PFSK-1 (cell line): ENCODE results near the gene GLI1.

Experiments used
- FOXP2 ChIP-seq: optimal IDR thresholded peaks from 2 replicates; pipeline ENCODE3; 2011; ENCODE audit warnings: borderline replicate concordance, control low read depth, inconsistent platforms; ENCODE audit not compliant: insufficient read depth; ENCODE audit errors: extremely low read length, extremely low read depth
- POLR2AphosphoS5 ChIP-seq: IDR thresholded peaks from 2 replicates; pipeline ENCODE4 v1.6.1; 2012; ENCODE audit warnings: low read depth, mild to moderate bottlenecking, control low read depth, low read length, moderate library complexity
- REST ChIP-seq, 2 experiments: IDR thresholded peaks; 2 replicates each; pipeline versions ENCODE4 v1.6.1 to v1.8.0; 2011 to 2012; ENCODE audit warnings: low read depth in 2 of 2, low read length in 2 of 2, control low read depth in 1 of 2, inconsistent platforms in 1 of 2, mild to moderate bottlenecking in 1 of 2, moderate library complexity in 1 of 2; ENCODE audit not compliant: insufficient read depth in 1 of 2
- SIN3A ChIP-seq: IDR thresholded peaks from 2 replicates; pipeline ENCODE4 v1.6.1; 2012; ENCODE audit warnings: mild to moderate bottlenecking, low read length, moderate library complexity, borderline replicate concordance; ENCODE audit not compliant: insufficient read depth
- TAF1 ChIP-seq: IDR thresholded peaks from 2 replicates; pipeline ENCODE4 v1.6.1; 2012; ENCODE audit warnings: low read length, control low read depth, borderline replicate concordance; ENCODE audit not compliant: insufficient read depth

The GLI1 gene

GRCh38 chr12:57473886-57474285, 14.3 kb downstream of the GLI1 start:
- TF ChIP-seq POLR2AphosphoS5 (no peak), FOXP2 (no peak), SIN3A (no peak), TAF1 (no peak), REST (IDR thresholded peaks at IDR 0.05; ENCODE audit: insufficient read depth in 1 of 2, low read depth in 2 of 2, low read length in 2 of 2) (no peak)

- TF ChIP-seq REST (IDR thresholded peaks at IDR 0.05; ENCODE audit: insufficient read depth in 1 of 2, low read depth in 2 of 2, low read length in 2 of 2) (no peak), SIN3A (no peak), POLR2AphosphoS5 (no peak), FOXP2 (no peak), TAF1 (no peak)
Measured at GRCh38 chr12:57474430-57474829, 14.8 kb downstream of the GLI1 start.

GRCh38 chr12:57474862-57475261, 15.3 kb downstream of the GLI1 start:
- TF ChIP-seq POLR2AphosphoS5 (no peak), SIN3A (no peak), FOXP2 (no peak), REST (IDR thresholded peaks at IDR 0.05; ENCODE audit: insufficient read depth in 1 of 2, low read depth in 2 of 2, low read length in 2 of 2) (no peak), TAF1 (no peak)

GRCh38 chr12:57475271-57476161, 15.9 kb downstream of the GLI1 start:
- TF ChIP-seq TAF1 = no peak
- TF ChIP-seq FOXP2 = no peak
- TF ChIP-seq POLR2AphosphoS5 = no peak
- no peak for TF ChIP-seq REST (IDR thresholded peaks at IDR 0.05; ENCODE audit: insufficient read depth in 1 of 2, low read depth in 2 of 2, low read length in 2 of 2)
- TF ChIP-seq SIN3A = no peak
